CMK (cell line): Measurements from ENCODE around the gene ATG4C.

Experiments used
- DNase-seq: peaks from one replicate; pipeline ENCODE4 v3.0.0-alpha.2; 2010; ENCODE audit warnings: low read depth

Gene ATG4C

GRCh38 chr1:62905309-62905708 lies 121.4 kb downstream of the ATG4C start:
- no peak for DNase-seq

GRCh38 chr1:62905872-62906271 lies 121.9 kb downstream of the ATG4C start:
- DNase-seq: no peak

GRCh38 chr1:62906428-62906886 lies 122.5 kb downstream of the ATG4C start:
- DNase-seq: no peak

GRCh38 chr1:62908168-62908695 lies 124.3 kb downstream of the ATG4C start:
- DNase-seq: no peak

GRCh38 chr1:62912028-62912638 lies 128.2 kb downstream of the ATG4C start:
- no peak for DNase-seq
